WTC11 (cell line): ENCODE results near the gene PRR12. TPM values are rescaled to one million over a fixed set of nuclear protein-coding genes. Genes with fewer than 3 reads are reported as not detected.
A peak's percentile ranks its signal among the peaks of the same experiment; 100 is the strongest.

ENCODE experiments used
- ATAC-seq: fragments of 200-7000 bp; cut with Tn5 transposase; 2 replicates; pipeline ENCODE4 v1.10.0; 2021; ENCODE audit warnings: mild to moderate bottlenecking, moderate library complexity
- CTCF ChIA-PET: fragments of 300-600 bp; sonication (Branson Sonifier 250); formaldehyde crosslinking; loops from one replicate; lab custom pipeline; 2021; ENCODE audit warnings: antibody characterized with exemption; lab: Charles Lee
- POLR2A ChIA-PET: fragments of 350-600 bp; sonication (Branson Sonifier 250); formaldehyde crosslinking; loops from one replicate; lab custom pipeline; 2021; ENCODE audit warnings: antibody characterized with exemption; lab: Charles Lee
- DNase-seq: peaks from one replicate; pipeline ENCODE4 v3.0.0; 2021; ENCODE audit warnings: low spot score
- H3K27ac Mint-ChIP-seq: 2 replicates; pipeline ENCODE4 v1.8.0; 2021; ENCODE audit warnings: mixed read lengths
- H3K27me3 Mint-ChIP-seq: 2 replicates; pipeline ENCODE4 v1.8.0; 2021; ENCODE audit warnings: low read depth, mild to moderate bottlenecking, moderate library complexity, mixed read lengths
- H3K36me3 Mint-ChIP-seq: 2 replicates; pipeline ENCODE4 v1.8.0; 2021; ENCODE audit warnings: mixed read lengths
- H3K4me1 Mint-ChIP-seq: 2 replicates; pipeline ENCODE4 v1.8.0; 2022; ENCODE audit warnings: mixed read lengths
- H3K4me3 Mint-ChIP-seq: 2 replicates; pipeline ENCODE4 v1.8.0; 2021; ENCODE audit warnings: mild to moderate bottlenecking, moderate library complexity, mixed read lengths
- H3K9me3 Mint-ChIP-seq: 2 replicates; pipeline ENCODE4 v1.8.0; 2021; ENCODE audit warnings: mixed read lengths
- ARID4B ChIP-seq: sonication (generic); formaldehyde crosslinking; IDR thresholded peaks from 2 replicates; pipeline ENCODE4 v1.8.0; 2023; ENCODE audit warnings: missing genetic modification reagents, mild to moderate bottlenecking, borderline replicate concordance
- ATF3 ChIP-seq: sonication (generic); formaldehyde crosslinking; conservative IDR thresholded peaks from 2 replicates; pipeline ENCODE4 v1.8.1; 2022; ENCODE audit warnings: mild to moderate bottlenecking, missing genetic modification reagents
- ELF4 ChIP-seq: sonication (generic); formaldehyde crosslinking; IDR thresholded peaks from 2 replicates; pipeline ENCODE4 v1.8.1; 2022; ENCODE audit warnings: low read depth, mild to moderate bottlenecking, moderate library complexity, missing genetic modification reagents
- EMX1 ChIP-seq: fragments of 250-450 bp; sonication (Bioruptor Pico); IDR thresholded peaks from 2 replicates; pipeline ENCODE4 v1.8.0; 2021; ENCODE audit warnings: mild to moderate bottlenecking
- ETV6 ChIP-seq: sonication (generic); formaldehyde crosslinking; IDR thresholded peaks from 2 replicates; pipeline ENCODE4 v1.8.1; 2022; ENCODE audit warnings: mild to moderate bottlenecking, missing genetic modification reagents
- HMGA2 ChIP-seq: fragments of 250-450 bp; sonication (Bioruptor Pico); IDR thresholded peaks from 2 replicates; pipeline ENCODE4 v1.4.0; 2021; ENCODE audit warnings: mild to moderate bottlenecking, moderate library complexity
- MXD4 ChIP-seq: fragments of 250-450 bp; sonication (Bioruptor Pico); IDR thresholded peaks from 2 replicates; pipeline ENCODE4 v1.8.0; 2021; ENCODE audit warnings: mild to moderate bottlenecking, moderate library complexity, borderline replicate concordance
- NFYB ChIP-seq: sonication (generic); formaldehyde crosslinking; conservative IDR thresholded peaks from 2 replicates; pipeline ENCODE4 v1.8.0; 2022; ENCODE audit warnings: low read depth, missing genetic modification reagents
- NR1H2 ChIP-seq: sonication (generic); formaldehyde crosslinking; IDR thresholded peaks from 2 replicates; pipeline ENCODE4 v1.9.0; 2021; ENCODE audit warnings: mild to moderate bottlenecking, moderate library complexity, missing genetic modification reagents
- ZNF219 ChIP-seq: sonication (generic); formaldehyde crosslinking; IDR thresholded peaks from 2 replicates; pipeline ENCODE4 v1.8.0; 2023; ENCODE audit warnings: missing genetic modification reagents, mild to moderate bottlenecking, borderline replicate concordance
- ZNF263 ChIP-seq: sonication (generic); formaldehyde crosslinking; IDR thresholded peaks from 2 replicates; pipeline ENCODE4 v1.8.1; 2022; ENCODE audit warnings: low read depth, mild to moderate bottlenecking, moderate library complexity, missing genetic modification reagents
- ZNF416 ChIP-seq: fragments of 250-450 bp; sonication (Bioruptor Pico); IDR thresholded peaks from 2 replicates; pipeline ENCODE4 v1.9.0; 2021; ENCODE audit warnings: mild to moderate bottlenecking, inconsistent platforms
- total RNA-seq: library from RNA; stranded (reverse); gene quantifications from 3 replicates; pipeline ENCODE4 v1.2.3, GENCODE V29; 2021
- TF ChIP-seq, protein P1 (sequence below): sonication (generic); formaldehyde crosslinking; IDR thresholded peaks from 2 replicates; pipeline ENCODE4 v1.8.1; 2022; ENCODE audit warnings: missing genetic modification reagents, borderline replicate concordance

PRR12 gene
- total RNA-seq, 1 experiment from 2014 or later, result 86.1 TPM

DNA sequence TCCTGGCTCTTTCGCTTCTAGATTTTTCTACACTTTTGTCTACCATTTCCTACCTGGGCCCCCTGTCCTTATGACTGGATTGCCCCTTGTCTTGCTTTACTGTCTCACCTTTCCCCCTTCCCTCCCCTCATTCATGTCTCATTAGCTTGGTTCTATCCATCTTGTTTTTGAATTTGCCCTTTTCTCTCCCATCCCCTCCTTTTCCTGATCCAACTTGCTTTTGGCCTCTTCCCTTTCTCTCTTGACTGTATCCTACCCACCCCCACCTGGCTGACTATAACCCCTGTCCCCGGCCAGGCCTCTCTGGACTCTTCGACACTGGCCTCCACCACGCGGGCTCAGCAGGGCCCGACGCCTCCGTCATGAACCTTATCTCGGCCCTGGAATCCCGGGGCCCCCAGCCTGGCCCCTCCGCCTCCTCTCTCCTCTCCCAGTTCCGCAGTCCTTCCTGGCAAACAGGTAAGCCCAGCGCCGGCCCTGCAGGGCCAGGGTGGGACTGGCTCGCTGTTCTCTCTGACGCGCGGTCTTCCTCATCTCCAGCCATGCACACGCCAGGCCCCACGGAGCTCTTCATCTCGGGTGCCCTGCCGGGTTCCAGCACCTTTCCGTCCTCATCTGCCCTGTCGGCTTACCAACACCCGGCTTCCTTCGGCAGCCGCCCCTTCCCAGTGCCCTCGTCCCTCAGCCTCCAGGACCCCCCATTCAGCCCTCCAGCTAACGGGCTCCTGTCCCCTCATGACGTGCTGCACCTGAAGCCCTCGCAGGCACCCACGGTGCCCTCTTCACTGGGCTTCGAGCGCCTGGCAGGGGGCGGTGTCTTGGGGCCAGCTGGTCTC, 3.4 kb downstream of the PRR12 start:
- peak overlapping the region; percentile 96 for H3K27ac Mint-ChIP-seq
- TF ChIP-seq ZNF263 (CRISPR knock-in tag) (no peak), HMGA2 (no peak), ZNF416 (CRISPR knock-in tag) (no peak), ETV6 (CRISPR knock-in tag) (no peak)
- TF ChIP-seq, protein P1, sequence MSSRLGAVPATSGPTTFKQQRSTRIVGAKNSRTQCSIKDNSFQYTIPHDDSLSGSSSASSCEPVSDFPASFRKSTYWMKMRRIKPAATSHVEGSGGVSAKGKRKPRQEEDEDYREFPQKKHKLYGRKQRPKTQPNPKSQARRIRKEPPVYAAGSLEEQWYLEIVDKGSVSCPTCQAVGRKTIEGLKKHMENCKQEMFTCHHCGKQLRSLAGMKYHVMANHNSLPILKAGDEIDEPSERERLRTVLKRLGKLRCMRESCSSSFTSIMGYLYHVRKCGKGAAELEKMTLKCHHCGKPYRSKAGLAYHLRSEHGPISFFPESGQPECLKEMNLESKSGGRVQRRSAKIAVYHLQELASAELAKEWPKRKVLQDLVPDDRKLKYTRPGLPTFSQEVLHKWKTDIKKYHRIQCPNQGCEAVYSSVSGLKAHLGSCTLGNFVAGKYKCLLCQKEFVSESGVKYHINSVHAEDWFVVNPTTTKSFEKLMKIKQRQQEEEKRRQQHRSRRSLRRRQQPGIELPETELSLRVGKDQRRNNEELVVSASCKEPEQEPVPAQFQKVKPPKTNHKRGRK (CRISPR knock-in tag), result peak; percentile 34; the same call in 1 of the 2 replicates
- H3K4me1 Mint-ChIP-seq, result peaks cover 11% of the 10 kb centered on the region
- ChIA-PET CTCF (interaction anchor here (1.1 to 1.5 kb wide), 3 partner anchors 47 to 86 kb away, joined by 4 to 10 read pairs (median 4); partner anchors contain the start of gene SCAF1), POLR2A (interaction anchor here (1.0 to 1.4 kb wide), 3 partner anchors 70 to 141 kb away, joined by 3 to 6 read pairs (median 4); partner anchors contain the start of genes ALDH16A1 and CPT1C)
- DNase-seq, result no peak
- peaks cover 25% of the 10 kb centered on the region for H3K36me3 Mint-ChIP-seq
- H3K4me3 Mint-ChIP-seq, result peak overlapping the region; percentile 95
- no peak for ATAC-seq
- no peaks in the 10 kb centered on the region for H3K27me3 Mint-ChIP-seq
- no peaks in the 10 kb centered on the region for H3K9me3 Mint-ChIP-seq

DNA sequence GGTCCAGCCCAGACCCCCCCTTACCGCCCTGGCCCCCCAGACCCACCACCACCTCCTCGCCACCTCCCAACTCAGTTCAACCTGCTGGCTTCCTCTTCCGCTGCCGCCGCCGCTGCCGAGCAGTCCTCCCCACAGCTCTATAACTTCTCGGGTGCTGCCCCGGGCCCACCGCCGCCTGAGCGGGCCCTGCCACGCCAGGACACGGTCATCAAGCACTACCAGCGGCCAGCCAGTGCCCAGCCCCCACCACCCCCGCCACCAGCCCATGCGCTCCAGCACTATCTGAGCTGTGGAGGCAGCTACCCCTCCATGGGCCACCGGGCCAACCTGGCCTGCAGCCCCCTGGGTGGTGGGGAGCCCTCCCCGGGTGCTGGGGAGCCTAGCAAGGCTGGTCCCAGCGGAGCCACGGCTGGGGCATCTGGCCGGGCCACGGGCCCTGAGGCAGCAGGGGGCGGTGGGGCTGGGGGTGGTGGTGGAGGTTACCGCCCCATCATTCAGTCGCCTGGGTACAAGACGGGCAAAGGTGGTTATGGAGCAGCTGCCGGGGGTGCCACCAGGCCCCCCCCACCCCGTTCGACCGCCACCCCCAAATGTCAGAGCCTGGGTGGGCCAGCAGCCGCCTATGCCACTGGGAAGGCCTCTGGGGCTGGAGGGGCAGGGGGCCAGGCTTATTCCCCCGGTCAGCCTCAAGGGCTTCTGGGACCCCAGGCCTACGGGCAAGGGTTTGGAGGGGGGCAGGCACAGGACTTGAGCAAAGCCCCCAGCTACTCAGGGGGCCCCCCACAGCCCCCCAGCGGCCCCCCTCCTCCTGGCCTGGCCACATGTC, 4.2 kb downstream of the PRR12 start:
- POLR2A ChIA-PET, result no interaction called here
- Mint-ChIP-seq H3K9me3 (no peaks in the 10 kb centered on the region), H3K27me3 (no peaks in the 10 kb centered on the region), H3K4me3 (no peak overlapping the region), H3K27ac (no peak overlapping the region), H3K4me1 (peaks cover 8% of the 10 kb centered on the region), H3K36me3 (peaks cover 30% of the 10 kb centered on the region)
- TF ChIP-seq NFYB (no peak), ZNF219 (CRISPR knock-in tag) (no peak), NR1H2 (no peak), ELF4 (CRISPR knock-in tag) (no peak), MXD4 (CRISPR knock-in tag) (no peak), ARID4B (CRISPR knock-in tag) (no peak), ATF3 (CRISPR knock-in tag) (no peak), EMX1 (no peak)
- CTCF ChIA-PET, result interaction anchor here (0.8 to 1.6 kb wide), 2 partner anchors 12 to 25 kb away, joined by 3 to 5 read pairs; no protein-coding TSS in a partner anchor
- ATAC-seq, result no peak
- no peak for DNase-seq
